Uterus (tissue), 2 donors: Measurements from ENCODE around the gene SNX9.

ENCODE experiments used
- CTCF ChIP-seq, 4 experiments: fragments of 200-600 bp in 2 of 4; fragments of 450-650 bp in 2 of 4; sonication (generic) in 2 of 4; IDR thresholded peaks; one replicate each; pipeline ENCODE4 v1.5.1; 2016 to 2019; ENCODE audit warnings: antibody characterized with exemption in 4 of 4, mild to moderate bottlenecking in 2 of 4, moderate library complexity in 1 of 4
- POLR2A ChIP-seq, 2 donors: fragments of 450-650 bp; IDR thresholded peaks; one replicate each; pipeline ENCODE4 v1.6.1; 2016; ENCODE audit warnings: antibody characterized with exemption in 2 of 2, mild to moderate bottlenecking in 1 of 2, moderate library complexity in 1 of 2

- TF ChIP-seq CTCF (IDR thresholded peaks at IDR 0.05) (no peak), POLR2A (IDR thresholded peaks at IDR 0.05) (no peak)
Measured at GRCh38 chr6:157798851-157799250, 24.2 kb upstream of the SNX9 start.
